Activated naive CD8-positive, alpha-beta T cell treated with anti-CD3 and anti-CD28 coated beads, Interleukin-2, amount 50 U/mL, for 24 hours (primary cell): ENCODE data around the gene PALD1.

Source experiments
- ATAC-seq: fragments of 150-1000 bp; cut with Tn5 transposase; one replicate; pipeline ENCODE4 v1.10.0; 2021
- DNase-seq: peaks from one replicate; pipeline ENCODE4 v3.0.0; 2021
- H3K27ac Mint-ChIP-seq: one replicate; pipeline ENCODE4 v1.8.0; 2021; ENCODE audit warnings: mild to moderate bottlenecking, mixed read lengths
- H3K27me3 Mint-ChIP-seq: one replicate; pipeline ENCODE4 v1.8.0; 2021; ENCODE audit warnings: mixed read lengths
- H3K36me3 Mint-ChIP-seq: one replicate; pipeline ENCODE4 v1.8.0; 2021; ENCODE audit warnings: low read depth, mixed read lengths
- H3K4me1 Mint-ChIP-seq: one replicate; pipeline ENCODE4 v1.8.0; 2021; ENCODE audit warnings: mixed read lengths
- H3K4me3 Mint-ChIP-seq: one replicate; pipeline ENCODE4 v1.8.0; 2021; ENCODE audit warnings: mild to moderate bottlenecking, moderate library complexity, mixed read lengths
- H3K9me3 Mint-ChIP-seq: one replicate; pipeline ENCODE4 v1.8.0; 2021; ENCODE audit warnings: mixed read lengths

The PALD1 gene

DNA sequence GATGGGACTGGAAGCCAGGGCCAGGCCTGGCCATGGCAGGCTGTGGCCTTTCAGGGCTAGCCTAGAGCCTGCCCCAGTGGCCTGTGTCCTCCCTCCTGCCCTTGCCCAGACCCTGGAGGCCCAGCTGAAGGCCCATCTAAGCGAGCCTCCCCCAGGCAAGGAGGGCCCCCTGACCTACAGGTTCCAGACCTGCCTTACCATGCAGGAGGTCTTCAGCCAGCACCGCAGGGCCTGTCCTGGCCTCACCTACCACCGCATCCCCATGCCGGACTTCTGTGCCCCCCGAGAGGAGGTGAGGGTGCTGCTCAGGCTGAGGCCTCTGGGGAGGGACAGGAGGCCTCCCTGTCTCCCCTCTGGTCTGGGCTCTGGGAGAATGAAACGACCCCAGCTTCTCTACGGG lies 60.9 kb downstream of the PALD1 start:
- DNase-seq (no peak), ATAC-seq (no peak)
- Mint-ChIP-seq H3K27ac (no peak overlapping the region), H3K4me1 (no peaks in the 10 kb centered on the region), H3K9me3 (no peaks in the 10 kb centered on the region), H3K27me3 (no peaks in the 10 kb centered on the region), H3K4me3 (no peak overlapping the region), H3K36me3 (no peaks in the 10 kb centered on the region)

DNA sequence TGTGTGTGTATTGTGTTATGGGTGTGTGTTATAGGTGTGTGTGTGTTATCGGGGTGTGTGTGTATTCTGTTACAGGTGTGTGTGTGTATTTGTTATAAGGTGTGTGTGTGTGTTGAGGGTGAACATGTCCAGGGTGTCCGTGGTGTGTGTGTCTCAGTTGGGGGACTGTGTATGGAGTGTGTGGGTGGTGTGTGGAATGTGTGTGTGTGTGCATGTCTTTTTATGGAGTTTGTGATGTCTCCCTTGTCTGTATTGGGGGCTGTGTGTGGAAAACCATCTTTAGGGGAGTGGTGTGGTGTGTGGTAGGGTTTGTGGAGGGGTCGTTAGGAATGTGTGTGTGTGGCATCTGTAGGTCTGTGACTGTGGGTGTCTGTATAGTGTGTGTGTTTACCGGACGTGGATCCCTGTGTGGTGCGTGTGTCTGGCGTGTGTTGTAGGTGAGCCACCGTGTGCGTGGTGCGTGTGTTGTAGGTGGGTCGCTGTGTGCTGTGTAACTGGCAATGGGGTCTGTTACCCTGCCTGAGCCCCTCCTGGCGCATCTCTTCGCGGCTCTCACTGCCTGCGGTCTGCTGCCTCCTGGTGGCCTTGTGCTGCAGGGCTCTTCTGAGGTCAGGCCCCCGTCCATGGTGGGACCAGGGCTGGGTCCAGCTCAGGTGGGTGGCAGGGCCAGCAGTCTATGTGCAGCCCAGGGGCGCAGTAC lies 61.7 kb downstream of the PALD1 start:
- no peaks in the 10 kb centered on the region for H3K9me3 Mint-ChIP-seq
- H3K4me1 Mint-ChIP-seq = no peaks in the 10 kb centered on the region
- no peaks in the 10 kb centered on the region for H3K36me3 Mint-ChIP-seq
- H3K27me3 Mint-ChIP-seq = no peaks in the 10 kb centered on the region
- H3K4me3 Mint-ChIP-seq = no peak overlapping the region
- peak overlapping the region; percentile 8 for H3K27ac Mint-ChIP-seq
- DNase-seq = peak; percentile 24
- ATAC-seq = peak; percentile 34

DNA sequence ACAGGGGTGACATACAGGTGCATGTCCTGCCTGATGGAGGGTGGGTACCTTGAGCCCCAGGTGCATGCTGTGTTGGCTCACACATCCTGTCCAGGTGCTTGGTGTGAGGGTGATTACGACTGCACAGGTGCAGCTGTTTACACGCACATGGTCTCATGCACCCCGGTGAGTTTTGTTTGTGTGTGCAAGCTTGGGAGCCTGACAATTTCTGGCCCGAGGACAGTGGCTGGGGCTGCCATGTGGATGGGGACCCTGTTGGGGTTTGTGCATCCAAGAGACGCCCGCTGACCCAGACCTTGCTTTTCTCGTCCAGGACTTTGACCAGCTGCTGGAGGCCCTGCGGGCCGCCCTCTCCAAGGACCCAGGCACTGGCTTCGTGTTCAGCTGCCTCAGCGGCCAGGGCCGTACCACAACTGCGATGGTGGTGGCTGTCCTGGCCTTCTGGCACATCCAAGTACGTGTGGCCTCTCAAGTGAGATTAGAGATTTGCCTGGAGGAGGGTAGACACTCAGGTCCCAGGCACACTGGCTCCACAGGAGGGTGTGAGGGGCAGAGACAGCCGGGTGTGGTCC lies 62.3 kb downstream of the PALD1 start:
- DNase-seq (no peak), ATAC-seq (no peak)
- no peaks in the 10 kb centered on the region for H3K9me3 Mint-ChIP-seq
- H3K27ac Mint-ChIP-seq = no peak overlapping the region
- H3K4me1 Mint-ChIP-seq = no peaks in the 10 kb centered on the region
- H3K4me3 Mint-ChIP-seq = no peak overlapping the region
- no peaks in the 10 kb centered on the region for H3K27me3 Mint-ChIP-seq
- no peaks in the 10 kb centered on the region for H3K36me3 Mint-ChIP-seq

DNA sequence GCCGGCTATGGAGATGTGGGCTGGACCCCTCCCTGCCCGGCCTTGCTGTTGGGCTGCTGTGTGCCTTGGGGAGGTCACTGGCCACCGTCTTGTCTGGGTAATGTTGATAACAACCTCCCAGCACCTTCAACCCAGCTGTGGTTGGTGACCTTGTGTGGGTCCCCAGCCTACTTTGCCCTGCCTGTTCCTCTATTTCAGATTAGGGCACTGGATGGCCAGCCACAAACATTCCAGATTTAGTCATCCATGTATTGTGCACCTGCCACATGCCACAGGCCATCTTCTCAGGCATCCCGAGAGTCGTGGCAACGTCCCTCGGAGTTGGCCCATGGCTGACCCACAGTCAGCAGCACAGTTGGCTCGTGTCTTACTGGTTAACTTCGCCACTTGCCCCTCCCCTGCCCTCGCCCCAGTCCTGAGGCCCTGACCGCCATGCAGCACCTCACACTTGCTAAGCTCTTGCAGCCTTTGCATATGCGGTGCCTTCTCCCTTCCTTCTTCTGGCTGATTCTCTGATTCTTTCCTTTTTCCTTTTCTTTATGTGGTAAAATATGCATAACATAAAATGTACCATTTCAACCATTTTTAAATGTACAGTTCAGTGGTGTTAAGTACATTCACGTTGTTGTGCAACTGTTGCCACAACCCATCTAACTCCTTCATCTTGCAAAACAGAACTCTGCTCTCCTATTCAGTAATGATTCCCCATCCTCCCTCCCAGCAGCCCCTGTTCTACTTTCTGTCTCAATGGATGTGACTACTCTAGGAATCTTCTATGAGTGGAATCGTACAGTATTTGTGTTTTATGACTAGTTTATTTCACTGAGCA lies 63.4 kb downstream of the PALD1 start:
- Mint-ChIP-seq H3K4me1 (no peaks in the 10 kb centered on the region), H3K9me3 (no peaks in the 10 kb centered on the region), H3K36me3 (no peaks in the 10 kb centered on the region), H3K4me3 (no peak overlapping the region), H3K27ac (no peak overlapping the region), H3K27me3 (no peaks in the 10 kb centered on the region)
- no peak for ATAC-seq
- DNase-seq = no peak

DNA sequence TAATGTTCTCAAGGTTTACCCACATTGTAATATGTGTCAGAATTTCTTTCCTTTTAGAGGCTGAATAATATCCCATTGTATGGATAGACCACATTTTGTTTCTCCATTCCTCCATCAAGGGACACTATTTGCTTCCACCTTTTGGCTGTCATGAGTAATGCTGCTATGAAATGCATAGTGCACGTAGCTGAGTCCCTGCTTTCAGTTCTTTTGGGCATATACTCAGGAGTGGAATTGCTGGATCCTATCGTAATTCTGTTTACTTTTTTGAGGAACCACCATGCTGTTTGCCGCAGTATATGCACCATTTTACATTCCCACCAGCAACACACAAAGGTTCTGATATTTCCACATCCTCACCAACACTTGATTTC lies 64.0 kb downstream of the PALD1 start:
- H3K27me3 Mint-ChIP-seq = no peaks in the 10 kb centered on the region
- H3K9me3 Mint-ChIP-seq = no peaks in the 10 kb centered on the region
- H3K36me3 Mint-ChIP-seq = no peaks in the 10 kb centered on the region
- no peak overlapping the region for H3K27ac Mint-ChIP-seq
- no peaks in the 10 kb centered on the region for H3K4me1 Mint-ChIP-seq
- DNase-seq (no peak), ATAC-seq (no peak)
- H3K4me3 Mint-ChIP-seq = no peak overlapping the region

DNA sequence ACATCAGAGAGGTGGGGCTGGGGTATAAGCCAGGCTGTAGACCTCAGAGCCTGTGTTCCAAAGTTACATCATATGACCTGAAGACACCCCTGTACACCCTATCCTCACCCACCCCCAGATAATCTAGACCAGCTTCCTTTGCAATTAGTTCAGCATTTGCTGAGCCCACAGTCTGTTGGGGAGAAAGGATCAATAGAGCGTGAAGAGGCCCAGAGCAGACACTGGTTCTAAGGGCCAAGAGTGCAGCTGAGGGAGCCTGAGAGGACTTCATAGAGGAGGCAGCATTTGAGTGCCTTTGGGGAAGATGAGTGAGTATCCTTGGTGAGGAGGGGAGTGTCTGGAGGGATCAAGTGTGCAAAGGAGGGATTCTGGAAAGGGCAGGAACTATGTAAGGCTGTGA lies 65.3 kb downstream of the PALD1 start:
- DNase-seq = no peak
- H3K9me3 Mint-ChIP-seq = no peaks in the 10 kb centered on the region
- no peak overlapping the region for H3K27ac Mint-ChIP-seq
- ATAC-seq = no peak
- H3K36me3 Mint-ChIP-seq = no peaks in the 10 kb centered on the region
- no peaks in the 10 kb centered on the region for H3K4me1 Mint-ChIP-seq
- H3K4me3 Mint-ChIP-seq = no peak overlapping the region
- no peaks in the 10 kb centered on the region for H3K27me3 Mint-ChIP-seq

DNA sequence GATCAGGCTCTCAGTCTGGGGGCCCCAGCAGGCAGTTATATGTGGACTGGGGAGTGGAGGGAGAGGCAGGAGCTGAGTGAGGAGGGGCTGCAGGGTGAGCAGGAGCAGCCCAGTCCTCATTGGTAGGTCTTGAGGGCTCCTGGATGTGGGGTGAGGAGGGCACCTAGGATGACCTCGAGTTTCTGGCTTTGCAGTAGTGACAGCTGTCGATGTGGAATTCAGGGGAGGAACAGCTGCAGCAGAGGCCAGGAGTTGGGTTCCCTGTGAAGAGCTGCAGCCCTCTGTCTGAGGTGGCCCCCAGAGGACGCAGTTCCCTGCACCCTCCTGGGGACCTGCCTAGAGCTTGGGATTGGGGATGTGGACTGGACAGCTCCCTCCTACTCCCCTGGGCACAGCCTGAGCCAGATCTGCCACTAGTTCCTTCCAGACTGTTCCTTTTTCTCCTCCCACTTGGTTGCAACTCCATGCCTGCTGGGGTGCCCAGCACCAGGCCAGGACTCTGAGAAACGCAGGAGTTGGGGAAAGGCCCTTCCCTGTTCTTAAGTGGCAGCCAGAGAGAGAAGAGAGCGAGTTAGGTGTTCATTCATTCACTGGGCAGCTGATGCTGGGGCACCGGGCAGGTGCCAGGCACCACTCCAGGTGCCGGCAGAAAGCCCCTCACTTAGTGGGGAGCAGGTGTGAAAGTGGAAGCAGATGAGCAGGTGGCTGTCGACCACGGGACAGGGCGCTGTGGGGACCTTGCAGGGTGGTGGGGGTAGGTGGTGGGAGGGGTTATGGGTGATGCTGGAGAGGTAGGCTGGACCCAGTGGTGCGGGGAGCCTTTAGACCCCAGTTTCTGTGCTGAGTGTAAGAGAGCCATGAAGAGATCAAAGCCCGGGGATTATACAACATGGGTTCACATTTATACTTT lies 66.1 kb downstream of the PALD1 start:
- no peaks in the 10 kb centered on the region for H3K27me3 Mint-ChIP-seq
- no peak for DNase-seq
- ATAC-seq = no peak
- H3K27ac Mint-ChIP-seq = no peak overlapping the region
- H3K9me3 Mint-ChIP-seq = no peaks in the 10 kb centered on the region
- no peaks in the 10 kb centered on the region for H3K36me3 Mint-ChIP-seq
- no peak overlapping the region for H3K4me3 Mint-ChIP-seq
- H3K4me1 Mint-ChIP-seq = no peaks in the 10 kb centered on the region

DNA sequence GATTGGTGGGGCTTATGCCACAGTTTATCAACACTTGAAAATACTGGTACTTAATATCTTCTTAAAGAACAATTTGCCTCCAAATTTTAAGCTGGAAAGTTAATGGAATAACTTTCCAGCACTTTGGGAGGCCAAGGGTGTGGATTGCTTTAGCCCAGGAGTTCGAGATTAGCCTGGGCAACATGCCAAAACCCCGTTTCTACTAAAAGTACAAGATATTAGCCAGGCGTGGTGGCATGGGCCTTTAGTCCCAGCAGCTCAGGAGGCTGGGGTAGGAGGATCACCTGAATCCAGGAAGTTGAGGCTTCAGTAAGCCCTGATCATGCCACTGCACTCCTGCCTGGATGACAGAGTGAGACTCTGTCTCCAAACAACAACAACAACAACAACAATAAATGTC lies 68.0 kb downstream of the PALD1 start:
- Mint-ChIP-seq H3K36me3 (no peaks in the 10 kb centered on the region), H3K4me3 (no peak overlapping the region), H3K27me3 (peaks cover 1% of the 10 kb centered on the region), H3K27ac (no peak overlapping the region), H3K9me3 (no peaks in the 10 kb centered on the region), H3K4me1 (peaks cover 10% of the 10 kb centered on the region)
- DNase-seq (no peak), ATAC-seq (no peak)

DNA sequence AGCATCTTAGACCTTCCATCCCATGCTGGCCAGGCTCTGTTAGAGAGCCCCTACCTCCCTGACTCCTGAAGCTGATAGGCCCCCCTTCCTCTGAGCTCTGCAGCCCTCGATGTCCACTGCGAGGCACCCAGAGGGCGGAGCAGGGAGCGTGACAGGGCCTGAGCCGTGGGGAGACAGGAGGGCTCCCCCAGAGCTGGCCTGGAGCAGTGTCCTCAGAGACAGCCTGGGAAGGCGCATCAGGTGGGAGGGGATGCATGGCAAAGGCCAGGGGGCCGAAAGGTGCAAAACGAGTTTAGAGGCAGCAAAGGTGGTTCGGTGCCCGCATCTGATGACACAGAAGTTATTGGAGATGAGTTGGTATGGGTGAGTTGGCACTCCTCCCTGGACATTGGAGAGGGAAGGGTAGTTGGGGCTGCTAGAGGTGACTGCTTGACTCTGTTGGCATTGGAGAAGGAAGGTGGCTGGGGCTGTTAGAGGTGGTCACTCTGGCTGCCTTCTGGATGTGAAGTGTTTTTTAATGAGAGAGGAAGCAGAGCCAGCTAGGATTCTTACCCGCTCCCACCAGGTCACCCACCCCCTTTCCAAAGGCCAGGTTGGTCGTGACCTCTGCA lies 70.9 kb downstream of the PALD1 start:
- peak overlapping the region; percentile 47 for H3K27ac Mint-ChIP-seq

DNA sequence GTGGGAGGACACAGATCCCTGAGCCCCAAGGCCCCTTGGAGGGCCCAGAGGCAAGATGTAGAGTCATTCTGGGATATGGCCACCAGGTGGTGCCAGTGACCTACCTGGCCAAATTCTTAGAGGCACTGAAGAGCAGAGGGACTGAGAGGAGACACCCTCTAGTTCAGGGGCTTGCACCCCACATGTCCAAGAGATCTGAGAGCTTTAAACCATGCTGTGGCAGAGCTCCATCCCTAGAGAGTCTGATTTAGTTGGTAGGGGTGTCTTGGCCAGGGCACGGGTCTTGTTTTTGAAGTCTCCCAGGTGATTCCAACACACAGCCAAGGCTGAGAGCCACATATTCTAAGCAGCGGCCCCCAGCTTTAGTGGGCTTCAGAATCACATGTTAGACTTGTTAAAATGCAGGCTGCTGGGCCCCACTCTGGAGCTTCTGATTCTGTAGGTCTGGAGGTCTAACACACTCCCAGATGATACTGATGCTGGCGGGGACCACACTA lies 71.4 kb downstream of the PALD1 start:
- Mint-ChIP-seq H3K27ac (peak overlapping the region; percentile 47), H3K36me3 (no peaks in the 10 kb centered on the region), H3K27me3 (peaks cover 1% of the 10 kb centered on the region), H3K9me3 (no peaks in the 10 kb centered on the region), H3K4me1 (peaks cover 10% of the 10 kb centered on the region), H3K4me3 (no peak overlapping the region)
- DNase-seq (peak; percentile 76), ATAC-seq (peak; percentile 77)

More for the DNA sequence above, 70.9 kb downstream of the PALD1 start:
- ATAC-seq (no peak), DNase-seq (no peak)
- Mint-ChIP-seq H3K36me3 (no peaks in the 10 kb centered on the region), H3K4me1 (peaks cover 10% of the 10 kb centered on the region), H3K4me3 (no peak overlapping the region), H3K9me3 (no peaks in the 10 kb centered on the region), H3K27me3 (peaks cover 1% of the 10 kb centered on the region)

DNA sequence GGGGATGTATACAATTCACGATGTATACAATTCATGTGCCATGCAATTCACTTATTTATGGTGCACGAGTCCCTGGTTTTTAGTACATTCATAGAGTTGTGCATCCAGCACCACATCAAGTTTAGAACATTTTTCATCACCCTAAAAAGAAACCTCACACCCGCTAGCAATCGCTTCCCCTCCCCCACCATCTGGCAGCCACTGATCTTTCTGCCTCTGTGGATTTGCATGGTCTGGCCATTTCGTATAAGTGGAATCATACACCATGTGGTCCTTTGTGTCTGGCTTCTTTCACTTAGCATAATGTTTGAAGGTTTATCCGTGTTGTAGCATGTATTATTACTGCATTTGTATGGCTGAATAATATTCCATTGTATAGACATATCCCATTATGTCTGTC lies 71.9 kb downstream of the PALD1 start:
- Mint-ChIP-seq H3K27me3 (peaks cover 1% of the 10 kb centered on the region), H3K9me3 (no peaks in the 10 kb centered on the region), H3K4me1 (peaks cover 10% of the 10 kb centered on the region), H3K27ac (no peak overlapping the region), H3K36me3 (no peaks in the 10 kb centered on the region), H3K4me3 (no peak overlapping the region)
- ATAC-seq = no peak
- no peak for DNase-seq

DNA sequence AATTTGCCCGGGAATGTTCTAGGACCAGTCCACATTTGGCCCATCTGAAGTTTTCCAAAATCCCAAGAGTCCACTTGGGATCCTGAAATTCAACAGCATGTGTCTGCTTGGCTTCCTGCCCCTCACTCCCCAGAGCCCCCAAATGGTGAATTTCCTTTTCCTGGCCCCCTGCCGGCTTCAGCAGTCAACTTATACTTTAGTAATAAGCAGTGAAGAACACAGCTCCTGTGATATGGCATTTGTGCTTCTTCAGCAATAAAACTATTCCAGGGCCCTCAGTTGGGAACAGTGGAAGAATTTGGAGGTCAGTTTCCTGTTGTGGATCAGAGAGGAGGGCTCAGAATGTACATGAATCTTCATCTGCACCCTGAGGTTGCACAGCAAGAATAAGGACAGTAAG lies 72.9 kb downstream of the PALD1 start:
- Mint-ChIP-seq H3K9me3 (no peaks in the 10 kb centered on the region), H3K27ac (no peak overlapping the region), H3K27me3 (peaks cover 1% of the 10 kb centered on the region), H3K4me3 (no peak overlapping the region), H3K4me1 (peaks cover 10% of the 10 kb centered on the region), H3K36me3 (no peaks in the 10 kb centered on the region)
- DNase-seq = no peak
- no peak for ATAC-seq

DNA sequence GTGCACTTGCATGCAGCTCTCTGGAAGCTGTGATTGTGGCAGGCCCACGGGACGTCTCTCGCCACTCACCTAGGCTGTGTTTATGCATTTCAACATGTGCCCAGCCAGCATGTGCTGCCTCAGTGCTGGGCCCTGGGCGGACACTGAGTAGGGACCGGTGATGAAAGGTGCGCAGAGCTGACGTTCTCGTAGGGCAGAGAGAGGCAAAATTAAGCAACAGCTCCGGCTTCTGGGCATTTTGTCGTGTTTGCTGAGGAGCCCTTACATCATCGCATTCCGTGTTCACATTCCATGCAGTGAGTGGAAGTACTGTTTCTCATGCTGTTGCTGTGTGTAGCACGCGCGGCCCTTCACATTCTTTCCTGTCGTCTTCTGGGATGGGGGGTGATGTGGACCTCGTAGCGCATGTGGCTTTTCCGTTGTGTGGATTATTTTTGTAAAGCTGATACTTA lies 73.4 kb downstream of the PALD1 start:
- Mint-ChIP-seq H3K27me3 (peaks cover 1% of the 10 kb centered on the region), H3K9me3 (no peaks in the 10 kb centered on the region), H3K36me3 (no peaks in the 10 kb centered on the region), H3K27ac (no peak overlapping the region), H3K4me3 (no peak overlapping the region), H3K4me1 (peaks cover 10% of the 10 kb centered on the region)
- DNase-seq = no peak
- no peak for ATAC-seq

DNA sequence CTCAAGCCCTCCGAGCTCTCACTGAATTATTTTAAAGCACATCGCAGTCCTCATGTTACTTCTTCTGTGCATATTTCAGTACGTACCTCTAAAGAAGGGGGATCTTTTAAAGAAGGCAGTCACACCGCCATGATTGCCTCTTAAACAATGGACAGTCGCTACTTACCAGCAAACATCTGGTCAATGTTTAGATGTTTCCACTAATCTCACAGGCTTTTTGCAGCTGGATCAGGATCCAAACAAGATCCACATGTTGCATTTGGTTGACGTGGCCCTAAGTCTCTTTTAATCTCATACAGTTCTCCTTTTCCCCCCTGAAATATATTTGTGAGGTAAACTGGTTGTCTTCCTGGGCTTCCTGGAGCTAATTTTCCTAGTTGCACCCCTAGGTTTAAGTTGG lies 74.0 kb downstream of the PALD1 start:
- H3K36me3 Mint-ChIP-seq = no peaks in the 10 kb centered on the region
- no peak overlapping the region for H3K4me3 Mint-ChIP-seq
- peaks cover 1% of the 10 kb centered on the region for H3K27me3 Mint-ChIP-seq
- ATAC-seq (no peak), DNase-seq (no peak)
- no peak overlapping the region for H3K27ac Mint-ChIP-seq
- H3K9me3 Mint-ChIP-seq = no peaks in the 10 kb centered on the region
- H3K4me1 Mint-ChIP-seq = peaks cover 10% of the 10 kb centered on the region
